Astrocyte (in vitro differentiated cells and primary cell): Measurements from ENCODE around the gene NCOA1.

Source experiments
- EZH2 ChIP-seq: IDR thresholded peaks from 2 replicates; pipeline ENCODE4 v1.6.1; 2012; ENCODE audit warnings: mild to moderate bottlenecking, low read length, inconsistent platforms; ENCODE audit not compliant: insufficient read depth
- TF ChIP-seq, protein P1 (sequence below): IDR thresholded peaks from 2 replicates; pipeline ENCODE4 v1.5.1; 2011; ENCODE audit warnings: low read depth, mild to moderate bottlenecking, inconsistent platforms, low read length, moderate library complexity; ENCODE audit not compliant: insufficient read depth

GRCh38 chr2:24711865-24712264 lies 220.8 kb downstream of the NCOA1 start:
- TF ChIP-seq, protein P1, sequence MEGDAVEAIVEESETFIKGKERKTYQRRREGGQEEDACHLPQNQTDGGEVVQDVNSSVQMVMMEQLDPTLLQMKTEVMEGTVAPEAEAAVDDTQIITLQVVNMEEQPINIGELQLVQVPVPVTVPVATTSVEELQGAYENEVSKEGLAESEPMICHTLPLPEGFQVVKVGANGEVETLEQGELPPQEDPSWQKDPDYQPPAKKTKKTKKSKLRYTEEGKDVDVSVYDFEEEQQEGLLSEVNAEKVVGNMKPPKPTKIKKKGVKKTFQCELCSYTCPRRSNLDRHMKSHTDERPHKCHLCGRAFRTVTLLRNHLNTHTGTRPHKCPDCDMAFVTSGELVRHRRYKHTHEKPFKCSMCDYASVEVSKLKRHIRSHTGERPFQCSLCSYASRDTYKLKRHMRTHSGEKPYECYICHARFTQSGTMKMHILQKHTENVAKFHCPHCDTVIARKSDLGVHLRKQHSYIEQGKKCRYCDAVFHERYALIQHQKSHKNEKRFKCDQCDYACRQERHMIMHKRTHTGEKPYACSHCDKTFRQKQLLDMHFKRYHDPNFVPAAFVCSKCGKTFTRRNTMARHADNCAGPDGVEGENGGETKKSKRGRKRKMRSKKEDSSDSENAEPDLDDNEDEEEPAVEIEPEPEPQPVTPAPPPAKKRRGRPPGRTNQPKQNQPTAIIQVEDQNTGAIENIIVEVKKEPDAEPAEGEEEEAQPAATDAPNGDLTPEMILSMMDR = no peak
- TF ChIP-seq EZH2 = no peak
